HepG2 (cell line): ENCODE results near the gene C4B.

Experiments used
- KDM1A ChIP-seq: IDR thresholded peaks from 2 replicates; pipeline ENCODE4 v1.6.1; 2016; ENCODE audit warnings: missing compliant biosample characterization
- KLF16 ChIP-seq, 2 experiments: sonication (generic) in 1 of 2; formaldehyde crosslinking in 1 of 2; IDR thresholded peaks; 2 replicates each; pipeline versions ENCODE4 v1.6.1 to v1.8.0; 2016 to 2023; ENCODE audit warnings: missing genetic modification reagents in 2 of 2, missing compliant biosample characterization in 1 of 2
- ZNF530 ChIP-seq: sonication (generic); formaldehyde crosslinking; IDR thresholded peaks from 2 replicates; pipeline ENCODE4 v1.5.0; 2020; ENCODE audit warnings: low read depth, mild to moderate bottlenecking, missing genetic modification reagents
- ZNF800 ChIP-seq: sonication (generic); formaldehyde crosslinking; IDR thresholded peaks from 2 replicates; pipeline ENCODE4 v1.4.0; 2020; ENCODE audit warnings: missing genetic modification reagents

DNA sequence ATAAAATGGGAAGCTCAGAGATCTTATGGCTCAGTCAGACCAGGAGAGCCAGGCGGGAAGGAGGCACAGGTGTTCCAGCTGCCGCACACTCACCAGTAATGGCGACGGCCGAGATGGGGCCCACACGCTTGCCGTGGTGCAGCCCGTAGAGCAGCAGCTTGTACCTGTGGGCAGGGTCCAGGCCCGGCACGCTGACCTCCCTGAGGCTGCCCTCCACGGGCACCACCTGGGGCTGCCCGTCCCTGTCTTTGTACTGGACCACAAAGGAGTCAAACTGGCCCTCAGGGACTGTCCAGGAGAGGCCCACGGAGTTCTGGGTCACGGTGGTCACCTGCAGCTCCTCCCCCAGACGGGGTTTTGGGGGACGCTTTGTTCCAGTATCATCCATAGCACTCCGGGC lies 54.9 kb downstream of the C4B start:
- TF ChIP-seq KDM1A (CRISPR knock-in tag) (no peak), ZNF530 (CRISPR knock-in tag) (no peak), KLF16 (CRISPR knock-in tag; IDR thresholded peaks at IDR 0.05) (no peak), ZNF800 (CRISPR knock-in tag) (no peak)
